HEK293 (cell line): ENCODE results near the gene LASP1.
A peak's percentile ranks its signal among the peaks of the same experiment; 100 is the strongest.

ENCODE experiments used
- CTCF ChIP-seq: fragments of 450-650 bp; formaldehyde crosslinking; IDR thresholded peaks from 2 replicates; pipeline ENCODE4 v1.5.1; 2016; ENCODE audit warnings: missing biosample characterization, missing genetic modification characterization
- PATZ1 ChIP-seq: fragments of 450-650 bp; formaldehyde crosslinking; IDR thresholded peaks from 2 replicates; pipeline ENCODE4 v1.5.1; 2016; ENCODE audit warnings: missing biosample characterization, missing genetic modification characterization
- PBX3 ChIP-seq: sonication (generic); formaldehyde crosslinking; IDR thresholded peaks from 2 replicates; pipeline ENCODE4 v1.8.1; 2022; ENCODE audit warnings: mild to moderate bottlenecking, moderate library complexity, missing genetic modification reagents
- ZNF529 ChIP-seq: fragments of 450-650 bp; formaldehyde crosslinking; IDR thresholded peaks from 2 replicates; pipeline ENCODE4 v1.5.1; 2017; ENCODE audit warnings: missing genetic modification characterization, missing biosample characterization; ENCODE audit not compliant: insufficient replicate concordance
- ZNF580 ChIP-seq: fragments of 450-650 bp; formaldehyde crosslinking; IDR thresholded peaks from 2 replicates; pipeline ENCODE4 v1.5.1; 2016; ENCODE audit warnings: missing biosample characterization, missing genetic modification characterization
- ZSCAN16 ChIP-seq: fragments of 450-650 bp; formaldehyde crosslinking; IDR thresholded peaks from 2 replicates; pipeline ENCODE4 v1.5.1; 2016; ENCODE audit warnings: missing biosample characterization, missing genetic modification characterization

- TF ChIP-seq CTCF (tag by site-specific recombination) (peak; percentile 8; the same call in 1 of the 2 replicates), PBX3 (CRISPR knock-in tag) (no peak), ZNF580 (tag by site-specific recombination) (no peak), ZNF529 (tag by site-specific recombination) (no peak), ZSCAN16 (no peak), PATZ1 (tag by site-specific recombination) (no peak)
These were observed 47.4 kb downstream of the LASP1 start for GRCh38 chr17:38917259-38917658.
